HG03025 (cell line): ENCODE data around the gene SIN3B.

Experiments
- ATAC-seq: cut with Tn5 transposase; IDR thresholded peaks from one replicate; pipeline ENCODE4 v1.9.1; 2021; ENCODE audit warnings: mild to moderate bottlenecking, moderate library complexity; ENCODE audit not compliant: unreplicated experiment, low FRiP score

Gene SIN3B

DNA sequence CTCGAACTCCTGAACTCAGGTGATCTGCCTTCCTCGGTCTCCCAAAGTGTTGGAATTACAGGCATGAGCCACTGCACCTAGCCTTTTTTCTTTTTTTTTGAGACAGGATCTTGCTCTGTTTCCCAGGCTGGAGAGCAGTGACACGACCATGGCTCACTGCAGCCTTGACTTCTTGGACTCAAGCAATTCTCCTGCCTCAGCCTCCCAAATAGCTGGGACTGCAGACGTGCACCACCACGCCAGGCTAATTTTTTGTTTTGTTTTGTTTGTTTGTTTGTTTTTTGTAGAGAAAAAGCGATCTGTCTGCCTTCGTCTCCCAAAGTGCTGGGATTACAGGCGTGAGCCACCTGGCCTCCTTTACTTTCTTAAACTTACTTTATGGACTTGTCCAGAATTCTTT, 6.5 kb upstream of the SIN3B start:
- no peak for ATAC-seq

DNA sequence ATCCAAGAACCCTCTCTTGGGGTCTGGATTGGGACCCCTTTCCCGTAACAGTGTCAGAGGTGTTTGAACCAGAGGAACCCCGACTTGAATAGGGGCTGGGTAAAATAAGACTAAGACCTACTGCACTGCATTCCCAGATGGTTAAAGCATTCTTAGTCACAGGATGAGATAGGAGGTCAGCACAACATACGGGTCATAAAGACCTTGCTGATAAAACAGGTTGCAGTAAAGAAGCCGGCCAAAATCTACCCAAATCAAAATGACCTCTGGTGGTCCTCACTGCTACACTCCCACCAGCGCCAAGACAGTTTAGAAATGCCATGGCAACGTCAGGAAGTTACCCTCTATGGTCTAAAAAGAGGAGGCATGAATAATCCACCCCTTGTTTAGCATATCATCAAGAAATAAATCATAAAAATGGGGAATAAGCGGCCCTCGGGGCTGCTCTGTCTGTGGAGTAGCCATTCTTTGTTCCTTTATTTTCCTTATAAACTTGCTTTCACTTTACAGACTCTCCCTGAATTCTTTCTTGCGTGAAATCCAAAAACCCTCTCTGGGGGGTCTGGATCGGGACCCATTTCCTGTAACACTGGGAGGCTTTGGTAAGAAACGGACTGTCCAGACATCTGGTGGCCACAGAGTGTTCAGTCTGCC, 4.4 kb upstream of the SIN3B start:
- ATAC-seq = no peak

DNA sequence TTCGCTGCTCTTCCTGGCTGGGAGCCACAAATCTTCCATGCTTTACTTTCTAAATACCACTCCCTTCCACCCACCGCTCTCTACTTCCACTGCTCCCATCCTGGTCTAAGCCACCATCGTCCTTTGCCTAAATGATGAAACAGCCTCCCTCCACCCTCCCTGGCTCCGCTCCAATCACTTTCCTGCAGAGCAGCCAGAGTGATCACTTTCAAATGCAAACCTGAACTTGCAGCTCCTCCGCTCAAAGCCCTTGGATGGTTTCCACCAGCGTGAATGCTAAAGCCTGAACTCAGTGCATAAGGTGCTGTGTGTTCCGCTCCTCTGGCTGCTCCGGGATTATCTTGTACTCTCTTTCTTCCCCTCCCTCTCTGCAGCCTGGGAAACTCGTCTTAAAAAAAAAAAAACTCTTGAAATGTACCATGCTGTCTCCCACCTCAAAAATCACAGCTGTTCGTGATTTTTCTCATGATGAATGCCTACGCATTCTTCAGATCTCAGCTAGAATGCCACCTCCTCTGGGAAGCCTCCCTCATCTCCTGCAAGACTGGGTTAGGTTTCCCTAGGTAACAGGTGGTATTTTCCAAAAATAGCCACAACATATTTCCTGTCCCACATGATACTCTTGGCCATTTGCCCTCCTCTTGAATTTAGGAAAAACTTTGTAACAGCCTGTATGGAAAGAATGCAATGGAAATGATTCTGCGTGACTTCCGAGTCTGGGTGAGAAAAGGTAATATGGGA, 3.7 kb upstream of the SIN3B start:
- ATAC-seq = no peak

DNA sequence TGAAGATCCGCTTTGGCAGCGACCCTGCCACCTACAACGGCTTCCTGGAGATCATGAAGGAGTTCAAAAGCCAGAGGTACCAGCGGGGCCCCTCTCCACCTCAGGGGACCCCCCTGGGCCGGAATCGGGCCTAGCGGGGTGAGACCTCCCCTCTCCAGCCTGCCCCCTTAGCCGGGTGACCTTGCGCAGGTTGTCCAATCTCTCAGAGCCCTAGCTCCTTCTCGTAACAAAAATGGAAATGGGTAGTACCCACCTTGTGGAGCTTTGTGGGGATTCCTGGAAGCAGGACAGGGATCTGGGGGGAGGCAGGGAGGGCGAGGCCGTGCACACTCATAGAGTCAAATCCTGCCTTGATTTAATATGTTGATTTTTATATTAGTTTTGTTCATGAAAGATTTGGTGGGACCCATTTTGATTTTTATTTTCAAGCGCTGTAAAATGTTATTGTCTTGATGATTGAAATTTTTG, 658 bp downstream of the SIN3B start:
- no peak for ATAC-seq

DNA sequence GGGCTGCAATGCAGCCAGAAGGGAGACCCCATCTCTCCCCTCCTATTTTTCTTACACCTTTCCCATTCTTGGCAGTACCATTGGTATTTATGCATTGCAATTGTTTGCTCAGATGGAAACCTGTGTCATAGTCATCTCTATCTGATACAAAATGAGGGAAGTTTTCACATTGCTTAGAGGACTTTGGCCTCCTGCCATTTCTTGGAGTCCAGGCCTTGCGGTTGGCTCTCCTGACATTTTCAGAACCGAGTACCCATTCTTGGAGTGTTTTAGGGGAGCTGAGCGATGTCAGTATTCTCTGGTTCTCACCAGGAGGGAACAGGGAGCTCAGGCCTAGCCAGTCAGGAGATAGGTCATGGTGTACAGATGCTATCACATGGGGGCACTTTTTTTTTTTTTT, 1.5 kb downstream of the SIN3B start:
- no peak for ATAC-seq

DNA sequence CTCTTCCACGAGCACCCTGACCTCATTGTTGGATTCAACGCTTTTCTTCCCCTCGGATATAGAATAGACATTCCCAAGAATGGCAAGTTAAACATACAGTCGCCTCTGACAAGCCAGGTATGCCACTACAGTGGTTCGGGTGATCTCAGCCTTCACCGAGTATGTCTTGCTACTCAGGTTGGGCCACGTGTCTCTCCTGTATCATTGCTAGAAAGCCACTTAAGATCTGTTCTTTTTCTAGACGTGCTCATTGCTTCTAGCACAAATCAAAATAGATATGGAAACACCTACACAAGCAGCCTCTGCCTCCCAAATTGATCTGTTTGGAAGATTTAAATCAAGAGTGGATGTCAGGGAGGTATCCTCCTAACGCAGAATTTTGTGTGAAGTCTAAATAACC, 2.3 kb downstream of the SIN3B start:
- no peak for ATAC-seq

DNA sequence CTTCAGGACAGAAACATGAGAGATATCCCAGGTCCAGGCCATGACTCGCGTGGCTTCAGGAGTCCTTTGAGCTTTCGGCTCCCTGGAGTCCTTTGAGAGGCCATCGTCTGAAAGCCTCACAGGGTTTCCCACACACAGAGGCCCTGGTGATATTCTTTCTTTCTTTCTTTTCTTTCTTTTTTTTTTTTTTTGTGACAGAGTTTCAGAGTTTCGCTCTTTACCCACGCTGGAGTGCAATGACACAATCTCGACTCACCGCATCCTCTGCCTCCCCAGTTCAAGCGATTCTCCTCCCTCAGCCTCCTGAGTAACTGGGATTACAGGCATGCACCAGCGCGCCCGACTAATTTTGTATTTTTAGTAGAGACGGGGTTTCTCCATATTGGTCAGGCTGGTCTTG, 5.5 kb downstream of the SIN3B start:
- ATAC-seq = no peak

DNA sequence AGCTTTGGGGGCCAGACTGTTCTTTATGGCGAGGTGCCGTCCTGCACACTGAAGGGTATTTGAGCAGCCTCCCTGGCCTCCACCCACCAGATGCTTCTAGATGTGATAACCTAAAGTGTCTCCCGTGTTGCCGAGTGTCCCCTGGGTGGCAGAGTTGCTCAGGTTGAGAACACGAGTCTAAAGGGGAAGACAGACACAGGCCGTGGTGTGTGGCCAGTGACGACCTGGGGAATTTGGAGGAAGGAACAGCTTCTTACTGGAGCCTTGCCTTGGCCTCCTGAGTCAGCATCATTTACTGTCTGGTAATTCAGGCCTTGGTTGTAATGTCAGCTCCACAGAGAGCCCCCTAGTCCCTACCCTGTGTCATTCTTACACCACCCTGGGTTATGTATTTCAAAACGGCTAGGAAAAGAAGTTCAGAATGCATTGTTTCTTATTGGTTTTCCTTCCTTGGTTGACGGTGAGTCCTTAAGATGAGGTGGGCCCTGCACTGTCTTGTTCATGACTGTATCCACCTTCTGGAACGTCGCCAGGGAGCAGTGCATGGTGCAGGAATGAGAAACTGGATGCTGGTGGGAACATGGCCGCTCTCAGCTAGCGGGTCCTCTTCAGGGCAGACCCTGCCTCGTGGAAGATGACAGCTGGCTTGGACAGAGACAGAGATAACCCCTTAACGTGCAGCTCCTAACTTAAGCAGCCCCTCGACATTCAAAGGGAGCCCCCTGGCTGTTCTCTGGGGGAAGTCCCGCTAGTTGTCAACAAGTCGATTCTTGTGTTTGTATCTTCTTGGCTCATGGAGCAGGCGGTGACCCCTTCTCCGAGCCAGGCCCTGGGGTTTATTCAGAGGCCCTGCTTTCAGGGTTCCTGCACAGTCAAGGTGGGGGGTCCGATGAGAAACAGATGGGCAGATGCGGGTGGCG, 7.2 kb downstream of the SIN3B start:
- no peak for ATAC-seq

DNA sequence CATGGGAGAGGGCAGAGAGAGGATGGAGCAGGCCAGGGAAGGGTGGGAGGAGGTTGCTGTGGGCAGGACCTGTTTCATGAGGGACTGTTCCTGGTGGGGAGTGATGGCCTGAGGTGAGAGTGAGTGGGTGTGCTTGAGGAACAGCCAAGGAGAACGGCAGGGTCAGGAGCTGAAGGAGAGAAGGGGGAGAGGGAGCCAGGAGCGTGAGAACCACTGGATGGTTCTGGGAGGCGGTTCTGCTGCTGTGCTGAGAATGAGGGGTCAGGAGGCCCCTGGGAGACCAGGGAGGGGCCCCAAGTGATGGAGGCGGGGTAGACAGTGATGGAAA, 7.8 kb downstream of the SIN3B start:
- ATAC-seq = no peak

DNA sequence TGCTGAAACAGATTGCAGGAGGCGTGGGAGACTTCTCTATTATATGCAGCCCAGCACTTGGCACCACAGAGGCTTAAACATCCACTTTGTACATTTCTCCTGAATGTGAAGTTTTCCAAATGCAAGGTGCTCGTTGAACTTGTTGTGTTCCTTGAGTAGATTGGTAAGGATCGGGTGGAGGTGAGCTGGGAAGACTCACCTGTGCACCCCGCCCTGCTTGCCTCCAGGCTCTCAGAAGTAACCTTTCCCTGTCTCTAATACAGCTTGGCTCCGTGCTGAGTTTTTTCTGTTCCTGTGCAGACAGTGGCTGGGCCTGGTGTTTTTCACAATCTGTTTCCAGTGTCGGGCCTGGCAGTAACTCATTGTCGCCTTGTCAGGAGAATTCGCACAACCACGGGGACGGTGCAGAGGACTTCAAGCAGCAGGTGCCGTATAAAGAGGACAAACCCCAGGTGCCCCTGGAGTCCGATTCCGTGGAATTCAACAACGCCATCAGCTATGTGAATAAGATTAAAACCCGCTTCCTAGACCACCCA, 12.3 kb downstream of the SIN3B start:
- no peak for ATAC-seq

DNA sequence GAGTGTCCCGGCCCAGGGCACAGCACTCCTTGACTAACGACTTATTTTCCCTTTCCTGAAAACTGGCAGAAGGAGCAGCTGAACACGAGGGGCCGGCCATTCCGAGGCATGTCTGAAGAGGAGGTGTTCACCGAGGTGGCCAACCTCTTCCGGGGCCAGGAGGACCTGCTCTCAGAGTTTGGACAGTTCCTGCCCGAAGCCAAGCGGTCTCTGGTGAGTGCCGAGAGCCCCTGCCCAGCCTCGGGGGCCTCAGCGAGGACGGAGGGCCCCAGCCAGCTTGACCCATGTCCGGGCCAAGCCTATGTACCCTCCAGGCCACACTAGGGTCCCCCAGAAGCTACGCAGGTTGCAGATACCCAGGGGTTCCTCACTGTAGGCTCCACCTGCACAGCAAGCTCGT, 17.7 kb downstream of the SIN3B start:
- no peak for ATAC-seq

DNA sequence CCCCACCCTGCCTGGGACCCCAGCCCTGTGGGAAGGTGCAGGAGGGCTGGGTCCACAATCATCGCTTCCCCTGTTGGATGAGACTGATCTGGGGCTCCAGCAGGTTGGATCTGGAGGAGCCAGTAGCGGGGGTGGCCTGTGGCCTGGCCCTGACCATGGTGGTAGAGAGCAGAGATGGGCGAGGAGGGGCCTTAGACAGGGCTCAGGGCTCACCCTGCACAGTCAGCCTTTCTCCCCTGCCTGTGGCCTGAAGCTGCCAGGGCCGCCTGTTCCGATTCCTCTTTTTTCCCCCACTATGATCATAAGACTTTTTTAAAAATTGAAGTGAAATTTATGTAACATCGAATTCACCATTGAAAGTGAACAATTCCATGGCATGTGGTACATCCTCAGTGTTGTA, 18.2 kb downstream of the SIN3B start:
- ATAC-seq = no peak

DNA sequence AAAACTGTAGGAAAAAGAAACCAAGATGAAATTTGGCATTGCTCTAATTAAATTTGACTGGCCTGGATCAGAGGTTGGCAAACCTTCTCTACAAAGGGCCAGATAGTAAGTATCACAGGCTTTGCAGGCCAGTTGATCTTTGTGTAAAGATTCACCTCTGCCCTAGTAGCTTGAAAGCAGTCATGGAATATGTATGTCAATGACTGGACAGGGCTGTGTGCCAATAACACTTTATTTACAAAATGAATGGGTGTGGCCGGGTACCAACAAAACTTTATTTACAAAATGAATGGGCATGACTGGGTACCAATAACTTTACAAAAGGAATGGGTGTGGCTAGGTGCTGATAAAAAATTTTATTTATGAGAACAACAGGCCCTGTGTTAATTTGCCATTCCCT, 20.0 kb downstream of the SIN3B start:
- no peak for ATAC-seq

DNA sequence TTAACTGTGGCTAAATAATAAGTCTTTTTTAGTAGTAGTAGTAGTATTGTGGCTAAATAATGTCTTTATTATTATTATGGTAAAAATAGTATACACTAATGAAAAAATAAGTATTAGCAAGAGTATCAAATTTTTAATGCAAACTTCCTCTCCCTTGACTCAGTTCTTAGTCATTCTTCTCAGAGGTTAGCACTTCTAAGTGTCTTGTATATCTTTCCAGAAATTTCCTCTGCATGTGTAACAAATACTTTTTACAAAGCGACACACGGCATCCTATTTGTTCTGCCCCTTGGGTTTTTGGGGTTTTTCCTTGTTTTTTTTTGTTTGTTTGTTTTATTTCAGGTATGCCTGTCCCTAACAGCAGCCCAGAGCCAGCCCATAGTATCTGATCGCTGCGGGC, 20.9 kb downstream of the SIN3B start:
- no peak for ATAC-seq

DNA sequence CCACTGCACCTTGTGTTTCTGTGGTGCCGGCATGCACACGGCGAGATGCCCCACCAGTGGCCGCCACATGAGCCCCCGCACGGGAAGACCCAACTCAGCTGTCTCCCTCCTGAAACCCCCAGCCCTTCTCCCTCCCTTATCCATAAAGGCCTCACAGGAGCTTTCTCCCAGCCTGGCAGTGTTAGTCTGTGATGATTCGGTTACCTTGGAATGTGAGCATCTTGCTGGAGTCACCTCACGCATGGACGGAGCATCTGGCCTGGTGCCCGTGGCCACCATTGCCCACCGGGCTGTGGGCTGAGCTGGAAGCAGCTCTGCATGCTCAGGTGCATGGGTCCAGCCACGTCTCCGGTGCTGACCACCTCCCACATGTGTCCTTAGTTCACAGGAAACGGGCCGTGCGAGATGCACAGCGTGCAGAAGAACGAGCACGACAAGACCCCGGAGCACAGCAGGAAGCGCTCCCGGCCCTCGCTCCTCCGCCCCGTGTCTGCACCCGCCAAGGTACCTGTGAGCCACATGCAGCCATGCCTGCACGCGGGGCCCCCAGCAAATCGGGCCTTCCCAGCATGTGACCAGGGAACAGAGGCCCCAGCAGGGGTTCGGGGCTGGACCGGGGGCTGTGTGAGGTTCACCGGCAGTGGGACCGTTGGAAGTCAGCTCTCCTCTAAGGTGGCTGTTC, 22.0 kb downstream of the SIN3B start:
- no peak for ATAC-seq

DNA sequence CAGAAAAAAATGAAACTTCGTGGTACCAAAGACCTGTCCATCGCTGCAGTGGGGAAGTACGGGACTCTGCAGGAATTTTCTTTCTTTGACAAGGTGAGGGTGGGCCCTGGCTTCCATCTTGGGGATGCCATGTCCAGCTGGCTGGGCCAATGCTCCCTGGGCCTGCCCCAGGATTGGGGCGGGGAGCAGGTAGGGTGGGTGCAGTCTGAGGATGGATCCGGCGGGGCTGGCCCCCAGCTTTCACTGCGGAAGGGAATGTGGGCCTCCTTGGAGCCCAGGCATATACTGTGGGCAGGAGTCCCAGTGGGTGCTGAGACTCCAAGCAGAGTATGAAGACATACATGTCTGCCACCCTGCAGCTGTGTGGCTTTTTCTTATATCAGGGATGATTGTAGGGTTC, 23.9 kb downstream of the SIN3B start:
- no peak for ATAC-seq

DNA sequence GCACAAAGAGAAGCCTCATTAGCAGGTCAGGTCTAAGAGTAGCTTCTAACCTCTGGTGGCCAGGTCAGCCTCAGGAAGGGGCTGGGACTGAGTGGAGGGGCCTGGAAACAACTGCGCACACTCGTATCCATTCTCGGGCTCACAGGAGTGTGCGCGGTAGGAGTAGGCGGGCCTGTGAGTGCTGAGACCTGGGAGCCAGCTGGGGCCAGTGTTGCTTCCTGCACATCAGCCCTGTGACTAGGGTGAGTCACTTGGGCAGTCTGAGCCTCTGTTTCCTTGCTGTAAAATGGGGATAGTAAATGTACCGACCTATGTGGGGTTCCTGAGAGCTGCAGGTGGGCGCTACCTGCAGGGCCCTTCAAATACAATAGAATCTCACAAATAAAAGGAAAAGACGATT, 26.9 kb downstream of the SIN3B start:
- ATAC-seq = no peak

DNA sequence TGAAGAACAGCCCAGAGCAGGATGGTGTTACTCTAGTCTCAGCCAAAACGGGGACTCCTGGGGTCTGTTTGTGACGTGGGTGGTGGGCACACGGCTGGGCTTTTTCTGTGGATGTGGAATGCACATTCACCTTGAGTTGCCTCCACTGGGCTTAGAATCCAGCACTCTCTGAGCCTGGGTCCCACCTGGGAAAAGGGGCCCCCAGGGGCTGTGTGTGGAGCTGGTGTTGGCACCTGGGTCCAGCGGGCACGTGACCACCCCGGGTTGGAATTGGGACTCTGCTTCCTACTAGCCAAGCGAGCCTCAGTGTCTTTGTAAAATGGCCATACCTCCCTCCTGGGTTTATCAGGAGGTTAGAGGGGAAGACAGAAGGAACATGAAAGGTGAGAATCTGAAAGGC, 30.4 kb downstream of the SIN3B start:
- ATAC-seq = no peak

DNA sequence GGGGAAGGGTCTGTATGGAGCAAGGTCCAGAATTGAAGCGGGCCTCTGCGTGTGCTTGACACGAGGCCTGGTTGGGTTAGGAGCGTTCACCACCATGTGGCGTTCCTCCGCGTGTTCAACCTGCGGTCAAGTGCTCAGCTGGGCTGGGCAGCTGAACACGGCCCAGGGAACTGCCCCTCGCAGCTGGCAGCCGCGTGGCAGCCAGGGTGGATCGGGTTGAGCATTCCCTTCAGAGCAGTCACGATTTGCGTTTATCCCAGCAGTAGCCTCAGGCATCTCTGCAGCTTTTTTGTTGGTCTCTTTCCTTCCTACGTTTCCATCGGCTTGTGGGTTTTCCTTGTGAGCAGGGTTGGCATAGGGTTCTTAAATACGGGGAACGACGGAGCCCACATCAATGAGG, 30.9 kb downstream of the SIN3B start:
- ATAC-seq = no peak

DNA sequence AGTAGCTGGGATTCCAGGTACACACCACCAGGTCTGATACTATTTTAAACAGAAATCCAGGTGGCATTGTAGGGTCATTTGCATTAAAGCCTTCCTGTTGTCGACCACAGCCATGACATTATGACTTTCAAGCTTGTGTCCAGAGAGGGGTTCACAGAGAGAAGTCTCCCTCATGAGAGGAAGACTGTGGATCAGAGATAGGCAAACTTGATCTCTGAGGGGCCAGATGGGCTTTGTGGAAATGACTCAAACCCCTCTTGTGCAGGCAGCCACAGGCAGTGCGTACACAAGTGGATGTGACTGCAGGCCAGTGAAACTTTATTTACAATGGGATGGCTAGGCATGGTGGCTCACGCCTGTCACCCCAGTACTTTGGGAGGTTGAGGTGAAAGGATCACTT, 31.8 kb downstream of the SIN3B start:
- ATAC-seq = no peak

DNA sequence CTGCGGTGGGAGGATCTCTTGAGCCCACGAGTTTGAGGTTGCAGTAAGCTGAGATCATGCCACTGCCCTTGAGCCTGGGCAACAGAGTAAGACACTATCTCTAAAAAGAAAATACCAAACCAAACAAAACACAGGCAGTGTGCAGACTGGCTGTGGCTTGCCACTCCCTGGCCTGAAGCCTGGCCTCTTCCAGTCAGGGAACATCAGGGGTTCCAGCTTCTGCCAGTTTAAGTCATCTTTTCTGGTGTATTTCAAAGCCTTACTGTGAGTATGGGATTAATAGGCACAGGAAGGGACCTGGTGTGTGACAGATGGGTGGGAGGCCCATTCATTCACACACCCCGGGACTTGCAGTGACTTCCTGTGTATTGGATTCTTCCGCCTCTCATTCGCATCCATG, 32.6 kb downstream of the SIN3B start:
- no peak for ATAC-seq
